Body of pancreas (tissue), 4 donors: ENCODE data around the gene CCDC63.

Source experiments
- POLR2A ChIP-seq, 3 donors: fragments of 450-650 bp; IDR thresholded peaks; one replicate each; pipeline ENCODE4 v1.6.1; 2016; ENCODE audit warnings: antibody characterized with exemption in 3 of 3, mild to moderate bottlenecking in 2 of 3
- TF ChIP-seq, protein P1 (sequence below), 7 experiments: fragments of 450-650 bp in 4 of 7; fragments of 200-600 bp in 3 of 7; sonication (generic) in 3 of 7; IDR thresholded peaks; one replicate each; pipeline ENCODE4 v1.5.1; 2016 to 2019; ENCODE audit warnings: antibody characterized with exemption in 7 of 7

DNA sequence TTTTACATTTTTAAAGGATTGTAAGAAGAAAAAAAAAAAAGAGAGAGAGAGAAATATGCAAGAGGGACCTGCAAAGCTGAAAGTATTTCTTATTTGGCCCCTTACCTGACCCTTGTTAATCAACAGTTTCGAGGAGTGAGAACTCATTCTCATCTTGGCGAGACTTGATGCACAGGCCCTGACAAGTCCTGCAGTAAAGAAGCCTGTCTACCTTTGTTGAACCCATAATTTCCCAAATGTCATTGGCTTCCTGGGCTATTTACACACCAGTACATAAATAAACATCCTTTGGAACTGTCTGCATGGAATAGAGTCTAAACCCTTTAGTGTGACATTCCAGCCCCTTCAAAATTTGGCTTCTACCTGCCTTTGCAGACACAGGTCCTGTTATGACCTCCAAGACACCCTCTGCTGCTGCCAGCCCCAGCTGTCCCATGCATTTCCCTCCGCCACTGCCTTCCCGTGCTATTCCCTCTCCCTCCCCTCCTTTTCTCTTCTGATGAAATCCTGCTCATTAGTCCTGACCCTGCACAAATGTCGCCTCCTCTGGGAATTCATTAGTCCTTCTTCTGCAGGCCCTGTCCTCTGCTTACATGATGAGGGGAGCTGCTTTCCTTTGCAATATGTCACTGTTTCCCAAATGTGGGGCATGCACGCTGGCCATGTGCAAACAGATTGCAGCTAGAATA is 38.5 kb downstream of the CCDC63 start:
- TF ChIP-seq, protein P1, sequence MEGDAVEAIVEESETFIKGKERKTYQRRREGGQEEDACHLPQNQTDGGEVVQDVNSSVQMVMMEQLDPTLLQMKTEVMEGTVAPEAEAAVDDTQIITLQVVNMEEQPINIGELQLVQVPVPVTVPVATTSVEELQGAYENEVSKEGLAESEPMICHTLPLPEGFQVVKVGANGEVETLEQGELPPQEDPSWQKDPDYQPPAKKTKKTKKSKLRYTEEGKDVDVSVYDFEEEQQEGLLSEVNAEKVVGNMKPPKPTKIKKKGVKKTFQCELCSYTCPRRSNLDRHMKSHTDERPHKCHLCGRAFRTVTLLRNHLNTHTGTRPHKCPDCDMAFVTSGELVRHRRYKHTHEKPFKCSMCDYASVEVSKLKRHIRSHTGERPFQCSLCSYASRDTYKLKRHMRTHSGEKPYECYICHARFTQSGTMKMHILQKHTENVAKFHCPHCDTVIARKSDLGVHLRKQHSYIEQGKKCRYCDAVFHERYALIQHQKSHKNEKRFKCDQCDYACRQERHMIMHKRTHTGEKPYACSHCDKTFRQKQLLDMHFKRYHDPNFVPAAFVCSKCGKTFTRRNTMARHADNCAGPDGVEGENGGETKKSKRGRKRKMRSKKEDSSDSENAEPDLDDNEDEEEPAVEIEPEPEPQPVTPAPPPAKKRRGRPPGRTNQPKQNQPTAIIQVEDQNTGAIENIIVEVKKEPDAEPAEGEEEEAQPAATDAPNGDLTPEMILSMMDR (IDR thresholded peaks at IDR 0.05), result no peak
- no peak for TF ChIP-seq POLR2A (IDR thresholded peaks at IDR 0.05)
